Gastroesophageal sphincter (tissue), 3 donors: ENCODE results near the gene C14orf132.

ENCODE experiments used
- CTCF ChIP-seq, 4 experiments: fragments of 200-600 bp in 2 of 4; fragments of 450-650 bp in 2 of 4; sonication (generic) in 1 of 4; IDR thresholded peaks; one replicate each; pipeline ENCODE4 v1.5.1; 2017 to 2019; ENCODE audit warnings: antibody characterized with exemption in 4 of 4, mild to moderate bottlenecking in 2 of 4, moderate library complexity in 2 of 4
- POLR2AphosphoS5 ChIP-seq: sonication (generic); formaldehyde crosslinking; IDR thresholded peaks from one replicate; pipeline ENCODE4 v1.6.1; 2017; ENCODE audit warnings: antibody characterized with exemption

GRCh38 chr14:95998656-95999055 lies 40.5 kb upstream of the C14orf132 start:
- TF ChIP-seq CTCF (IDR thresholded peaks at IDR 0.05) (peak; percentile 24 to 66 (median 64)), POLR2AphosphoS5 (no peak)
